AG04450 (cell line): ENCODE results near the gene RNF135. TPM values are rescaled to one million over a fixed set of nuclear protein-coding genes. Genes with fewer than 3 reads are reported as not detected.

ENCODE experiments used
- CTCF ChIA-PET: fragments of 300-600, 350-600 bp; formaldehyde crosslinking; extraction: SDS; loops from one replicate; lab custom pipeline; 2022; ENCODE audit warnings: antibody characterized with exemption, inconsistent platforms; lab: Charles Lee
- POLR2A ChIA-PET: fragments of 350-600 bp; formaldehyde crosslinking; extraction: SDS; loops from one replicate; lab custom pipeline; 2021; ENCODE audit warnings: antibody characterized with exemption, inconsistent platforms; lab: Yijun Ruan, JAX
- DNase-seq: peaks from one replicate; pipeline ENCODE4 v3.0.0-alpha.2; 2011; ENCODE audit warnings: low read depth, low spot score
- H3K27ac ChIP-seq: one replicate; pipeline ENCODE4 v1.5.1; 2012; ENCODE audit warnings: low read depth, low read length, control low read depth
- H3K27me3 ChIP-seq: one replicate; pipeline ENCODE4 v1.6.0; 2012; ENCODE audit warnings: low read length; ENCODE audit not compliant: control insufficient read depth, insufficient read depth
- H3K4me3 ChIP-seq: 2 replicates; pipeline ENCODE4 v1.5.1; 2011; ENCODE audit warnings: mild to moderate bottlenecking, low read depth, low read length, control low read depth
- H3K9me3 ChIP-seq: 2 replicates; pipeline ENCODE4 v1.5.1; 2012; ENCODE audit warnings: low read length; ENCODE audit not compliant: control insufficient read depth, insufficient read depth
- CTCF ChIP-seq: IDR thresholded peaks from 2 replicates; pipeline ENCODE4 v1.5.1; 2011; ENCODE audit warnings: low read depth, low read length, control low read depth, inconsistent platforms
- polyA minus RNA-seq: library from RNA; depleted of rRNA, polyadenylated mRNA; stranded (reverse); fragments of >200 nt; gene quantifications from 2 replicates; pipeline ENCODE4 v1.2.3, GENCODE V29; 2011; rRNA and poly(A)+ RNA removed
- polyA plus RNA-seq: library from polyadenylated mRNA; depleted of rRNA; stranded (reverse); fragments of >200 nt; gene quantifications from 2 replicates; pipeline ENCODE4 v1.2.3, GENCODE V29; 2011; rRNA removed

Gene RNF135, protein sequence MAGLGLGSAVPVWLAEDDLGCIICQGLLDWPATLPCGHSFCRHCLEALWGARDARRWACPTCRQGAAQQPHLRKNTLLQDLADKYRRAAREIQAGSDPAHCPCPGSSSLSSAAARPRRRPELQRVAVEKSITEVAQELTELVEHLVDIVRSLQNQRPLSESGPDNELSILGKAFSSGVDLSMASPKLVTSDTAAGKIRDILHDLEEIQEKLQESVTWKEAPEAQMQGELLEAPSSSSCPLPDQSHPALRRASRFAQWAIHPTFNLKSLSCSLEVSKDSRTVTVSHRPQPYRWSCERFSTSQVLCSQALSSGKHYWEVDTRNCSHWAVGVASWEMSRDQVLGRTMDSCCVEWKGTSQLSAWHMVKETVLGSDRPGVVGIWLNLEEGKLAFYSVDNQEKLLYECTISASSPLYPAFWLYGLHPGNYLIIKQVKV
- polyA plus RNA-seq (14.6 and 15.9 TPM in 2 replicates), polyA minus RNA-seq (7.5 and 7.9 TPM in 2 replicates)

DNA sequence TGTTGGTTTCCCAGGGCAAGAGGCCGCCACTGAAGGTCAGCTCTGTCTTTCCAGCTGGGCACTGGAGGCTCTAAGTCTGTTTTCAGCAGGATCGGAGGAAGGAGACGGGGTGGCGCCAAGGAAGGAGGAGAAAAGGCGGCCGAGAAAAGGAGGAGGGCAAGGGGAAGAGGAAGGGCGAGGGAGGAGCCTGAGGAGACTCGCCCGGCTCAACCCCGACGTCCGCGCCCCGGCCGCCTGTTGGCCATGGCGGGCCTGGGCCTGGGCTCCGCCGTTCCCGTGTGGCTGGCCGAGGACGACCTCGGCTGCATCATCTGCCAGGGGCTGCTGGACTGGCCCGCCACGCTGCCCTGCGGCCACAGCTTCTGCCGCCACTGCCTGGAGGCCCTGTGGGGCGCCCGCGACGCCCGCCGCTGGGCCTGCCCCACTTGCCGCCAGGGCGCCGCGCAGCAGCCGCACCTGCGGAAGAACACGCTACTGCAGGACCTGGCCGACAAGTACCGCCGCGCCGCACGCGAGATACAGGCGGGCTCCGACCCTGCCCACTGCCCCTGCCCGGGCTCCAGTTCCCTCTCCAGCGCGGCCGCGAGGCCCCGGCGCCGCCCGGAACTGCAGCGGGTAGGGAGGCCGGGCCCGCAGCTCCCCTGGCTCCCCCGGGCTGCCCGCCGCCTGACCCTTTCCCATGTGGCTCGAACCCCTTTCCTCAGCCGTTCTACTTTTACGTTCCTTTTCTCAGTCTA is at the start of gene RNF135:
TSS of gene RNF135 (plus strand) at position 209 of the 737 bp plus-strand sequence. CDS start at position 244, 35 bp downstream.
- peak; percentile 59 for DNase-seq
- Histone ChIP-seq H3K27me3 (no peaks in the 10 kb centered on the region), H3K9me3 (peaks cover 4% of the 10 kb centered on the region; the same call in 1 of the 2 replicates), H3K27ac (peak within 1 kb of the TSS; percentile 77), H3K4me3 (peak within 1 kb of the TSS; percentile 71)
- ChIA-PET POLR2A (interaction anchor here (0.6 to 1.3 kb wide), 5 partner anchors 15 to 135 kb away, joined by 3 to 6 read pairs (median 3); no protein-coding TSS in a partner anchor), CTCF (interaction anchor here (0.5 to 1.9 kb wide), 8 partner anchors 12 to 883 kb away, joined by 3 to 10 read pairs (median 3); no protein-coding TSS in a partner anchor)
- TF ChIP-seq CTCF, result peak; percentile 25

DNA sequence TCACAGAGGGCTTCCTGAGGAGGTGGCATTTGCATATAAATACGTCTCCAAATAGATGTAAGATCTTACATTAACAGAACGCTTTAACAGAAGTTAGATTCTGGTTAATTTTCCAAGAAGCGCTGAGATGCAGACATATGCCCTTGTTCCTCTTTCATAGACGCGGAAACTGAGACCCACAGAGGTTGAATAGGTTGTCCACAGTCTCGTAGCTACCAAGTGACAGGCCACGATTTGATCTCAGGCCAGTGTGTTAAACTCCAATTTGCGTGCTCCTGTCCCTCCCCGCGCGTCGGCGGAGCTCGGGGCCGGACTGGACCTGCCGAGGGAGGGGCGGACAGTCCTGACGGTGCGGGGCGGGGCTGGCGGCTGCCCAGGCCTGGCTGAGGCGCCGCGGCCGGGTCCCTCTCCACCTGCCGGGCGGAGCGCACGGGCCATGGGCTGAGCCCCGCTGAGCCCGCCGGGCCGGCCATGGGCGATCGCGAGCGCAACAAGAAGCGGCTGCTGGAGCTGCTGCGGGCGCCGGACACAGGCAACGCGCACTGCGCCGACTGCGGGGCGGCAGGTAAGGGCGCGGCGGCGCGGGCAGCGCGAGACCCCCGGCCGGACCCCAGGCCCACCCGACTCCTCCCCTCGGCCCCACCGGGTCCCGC is 49.2 kb upstream of the RNF135 start, which contains the start of gene ADAP2:
TSS of gene ADAP2 (plus strand) at position 402 of the 653 bp plus-strand sequence. CDS start at position 472, 70 bp downstream.
- H3K27me3 ChIP-seq, result peaks cover 17% of the 10 kb centered on the region
- peak within 1 kb of the TSS; percentile 36; the same call in 1 of the 2 replicates for H3K4me3 ChIP-seq
- no peak for TF ChIP-seq CTCF
- no peaks in the 10 kb centered on the region for H3K9me3 ChIP-seq
- H3K27ac ChIP-seq, result no peak within 1 kb of the TSS
- DNase-seq, result no peak
- POLR2A ChIA-PET, result no interaction called here
- CTCF ChIA-PET, result no interaction called here

GRCh38 chr17:30922235-30923030 is 48.4 kb upstream of the RNF135 start:
- CTCF ChIA-PET, result interaction anchor here (0.7 kb wide), 1 partner anchor 39 kb away, joined by 8 read pairs; no protein-coding TSS in a partner anchor
- Histone ChIP-seq H3K27ac (no peak overlapping the region), H3K4me3 (peak overlapping the region; percentile 36; the same call in 1 of the 2 replicates), H3K9me3 (no peaks in the 10 kb centered on the region), H3K27me3 (peaks cover 17% of the 10 kb centered on the region)
- POLR2A ChIA-PET, result no interaction called here
- TF ChIP-seq CTCF, result no peak
- no peak for DNase-seq

DNA sequence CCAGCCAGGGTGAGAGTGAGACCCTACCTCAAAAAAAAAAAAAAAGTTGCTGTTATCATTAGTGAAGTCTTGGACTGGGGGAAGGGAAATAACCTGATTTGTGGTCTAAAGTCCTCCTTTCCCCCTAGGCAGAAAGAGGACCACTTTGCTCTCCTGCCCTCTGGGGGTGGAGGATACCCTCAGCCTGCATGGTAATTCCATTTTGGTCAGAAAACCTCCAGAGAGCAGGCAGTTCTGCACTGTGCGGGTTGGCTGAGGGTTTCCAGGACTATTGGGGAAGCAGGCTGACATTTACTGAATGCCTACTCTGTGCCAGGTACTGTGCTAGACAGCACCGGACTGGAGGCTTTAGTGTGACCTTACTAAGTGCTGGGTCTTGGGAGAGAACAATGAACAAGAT is 46.5 kb upstream of the RNF135 start:
- Histone ChIP-seq H3K27ac (no peak overlapping the region), H3K4me3 (no peak overlapping the region), H3K27me3 (peaks cover 17% of the 10 kb centered on the region), H3K9me3 (no peaks in the 10 kb centered on the region)
- CTCF ChIA-PET, result no interaction called here
- DNase-seq, result no peak
- TF ChIP-seq CTCF, result no peak
- POLR2A ChIA-PET, result no interaction called here
